Stimulated activated CD8-positive, alpha-beta memory T cell treated with anti-CD3 and anti-CD28 coated beads, Interleukin-7, amount 100 ng/mL, for 4 hours (primary cell): Measurements from ENCODE around the gene NR2F1-AS1.

ENCODE experiments used
- DNase-seq, 2 donors: peaks; one replicate each; pipeline ENCODE4 v3.0.0-alpha.2; 2020; ENCODE audit warnings: low read depth in 2 of 2

Gene NR2F1-AS1

DNA sequence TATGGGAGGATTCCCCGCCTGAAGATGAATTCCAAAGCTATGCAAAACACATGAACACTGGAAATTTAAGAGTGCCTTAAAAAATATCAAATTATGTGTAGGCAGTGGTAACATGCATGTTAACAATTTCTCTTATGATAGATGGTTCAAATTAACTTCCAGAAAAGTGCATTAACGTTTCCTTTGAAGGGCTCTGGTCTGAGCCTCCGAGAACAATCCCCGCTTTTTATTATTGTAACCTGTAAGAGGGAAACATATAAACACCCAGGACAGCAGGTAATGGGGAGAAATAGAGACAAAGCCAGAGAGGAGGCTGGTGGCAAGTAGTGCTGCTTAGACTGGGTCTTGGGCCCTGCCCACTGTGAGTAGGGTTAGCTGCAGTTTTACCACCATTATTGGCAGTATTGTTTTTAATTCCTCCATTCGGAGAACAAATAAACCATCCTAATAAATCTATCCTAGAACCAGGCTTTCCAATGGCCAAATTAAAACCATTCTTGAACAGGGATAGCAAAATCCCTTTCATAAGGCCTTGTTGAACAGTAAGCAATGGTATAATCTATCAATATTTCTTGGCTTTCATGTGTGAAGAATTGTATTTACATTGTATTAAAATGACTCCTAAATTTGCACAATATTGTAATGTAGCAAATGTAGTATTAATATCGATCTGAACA, 8.3 kb upstream of the NR2F1-AS1 start:
- no peak for DNase-seq

- no peak for DNase-seq
Measured at GRCh38 chr5:93588352-93589151, 7.5 kb upstream of the NR2F1-AS1 start.

DNA sequence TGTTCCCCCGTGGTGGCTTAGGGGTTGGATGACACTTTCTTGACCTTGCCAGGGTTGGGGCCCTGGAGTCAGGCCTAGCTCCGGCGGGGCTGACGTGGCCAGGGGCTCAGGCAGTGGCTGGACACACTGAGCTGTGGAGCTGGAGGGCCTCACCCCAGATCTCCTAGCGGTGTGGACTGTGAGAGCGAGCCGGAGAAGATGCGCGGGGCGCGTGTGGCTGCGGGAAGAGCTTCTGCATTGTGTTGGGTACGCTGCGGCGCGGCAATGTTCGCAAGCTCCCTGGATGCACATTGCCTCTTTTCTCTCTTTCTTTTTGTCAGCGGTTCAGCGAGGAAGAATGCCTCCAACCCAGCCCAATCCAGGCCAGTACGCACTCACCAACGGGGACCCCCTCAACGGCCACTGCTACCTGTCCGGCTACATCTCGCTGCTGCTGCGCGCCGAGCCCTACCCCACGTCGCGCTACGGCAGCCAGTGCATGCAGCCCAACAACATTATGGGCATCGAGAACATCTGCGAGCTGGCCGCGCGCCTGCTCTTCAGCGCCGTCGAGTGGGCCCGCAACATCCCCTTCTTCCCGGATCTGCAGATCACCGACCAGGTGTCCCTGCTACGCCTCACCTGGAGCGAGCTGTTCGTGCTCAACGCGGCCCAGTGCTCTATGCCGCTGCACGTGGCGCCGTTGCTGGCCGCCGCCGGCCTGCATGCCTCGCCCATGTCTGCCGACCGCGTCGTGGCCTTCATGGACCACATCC, 6.8 kb upstream of the NR2F1-AS1 start:
- DNase-seq = no peak

GRCh38 chr5:93586736-93587596, 5.9 kb upstream of the NR2F1-AS1 start:
- DNase-seq = no peak

GRCh38 chr5:93585767-93586385, 4.9 kb upstream of the NR2F1-AS1 start:
- no peak for DNase-seq

DNA sequence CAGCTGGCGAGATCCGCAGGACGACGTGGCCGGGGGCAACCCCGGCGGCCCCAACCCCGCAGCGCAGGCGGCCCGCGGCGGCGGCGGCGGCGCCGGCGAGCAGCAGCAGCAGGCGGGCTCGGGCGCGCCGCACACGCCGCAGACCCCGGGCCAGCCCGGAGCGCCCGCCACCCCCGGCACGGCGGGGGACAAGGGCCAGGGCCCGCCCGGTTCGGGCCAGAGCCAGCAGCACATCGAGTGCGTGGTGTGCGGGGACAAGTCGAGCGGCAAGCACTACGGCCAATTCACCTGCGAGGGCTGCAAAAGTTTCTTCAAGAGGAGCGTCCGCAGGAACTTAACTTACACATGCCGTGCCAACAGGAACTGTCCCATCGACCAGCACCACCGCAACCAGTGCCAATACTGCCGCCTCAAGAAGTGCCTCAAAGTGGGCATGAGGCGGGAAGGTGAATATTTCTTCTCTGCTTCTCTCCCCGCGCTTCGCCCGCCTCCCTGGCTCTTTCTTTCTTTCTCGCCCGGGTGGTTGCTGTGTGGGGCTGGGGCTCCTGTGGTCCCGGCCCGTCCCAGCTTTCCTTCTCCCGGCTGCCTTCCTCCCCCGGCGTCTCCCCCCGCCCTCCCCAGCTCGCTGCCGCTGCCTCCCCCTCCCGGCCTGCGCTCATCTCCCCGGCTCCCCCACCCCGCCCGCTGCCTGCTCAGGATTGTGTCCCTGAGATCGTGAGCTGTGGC, 4.2 kb upstream of the NR2F1-AS1 start:
- DNase-seq = no peak

- no peak for DNase-seq
Measured at GRCh38 chr5:93584596-93585040, 3.6 kb upstream of the NR2F1-AS1 start.

DNA sequence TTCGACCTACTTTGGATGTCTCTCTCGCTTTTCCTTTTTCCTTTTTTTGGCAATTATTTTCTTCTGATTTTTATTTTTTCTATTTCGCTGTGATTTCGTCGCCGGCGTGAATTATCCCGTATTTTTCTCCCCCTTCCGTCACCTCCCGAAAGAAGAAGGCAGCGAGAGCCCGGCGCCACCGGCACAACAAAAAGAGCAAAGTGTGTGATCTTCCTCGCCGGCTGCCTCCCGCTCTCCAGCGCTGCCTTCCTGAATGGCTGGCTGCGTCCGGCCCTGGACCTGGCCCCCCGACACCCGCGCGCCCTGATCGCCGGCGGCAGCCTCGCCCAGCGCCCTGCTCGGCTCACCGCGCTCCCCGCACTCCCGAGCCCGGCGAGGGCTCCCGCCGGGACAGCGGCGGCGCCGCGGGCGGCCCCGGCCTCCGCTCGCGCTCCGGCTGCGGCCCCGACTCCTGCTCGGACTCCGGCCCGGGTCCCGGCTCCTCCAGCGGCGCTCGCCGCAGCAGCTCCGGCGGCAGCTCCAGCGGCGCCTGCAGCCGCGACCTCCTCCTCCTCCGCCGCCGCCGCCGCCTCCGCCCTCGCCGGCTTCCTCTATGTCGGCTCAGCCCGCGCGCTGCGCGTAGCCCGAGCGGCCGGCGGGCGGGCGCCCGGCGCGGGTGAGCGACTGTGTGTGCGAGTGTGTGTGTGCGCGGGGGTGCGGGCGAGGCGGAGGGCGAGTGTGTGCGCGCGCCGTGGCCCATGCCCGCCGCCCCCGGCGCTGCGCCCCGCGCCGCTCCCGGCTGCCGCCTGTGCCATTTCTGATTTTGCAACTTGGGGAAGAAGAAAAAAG, 3.0 kb upstream of the NR2F1-AS1 start:
- peak in 1 of 2 donors; percentile 30 for DNase-seq

GRCh38 chr5:93583439-93583767, 2.4 kb upstream of the NR2F1-AS1 start:
- DNase-seq = no peak

- no peak for DNase-seq
Measured at GRCh38 chr5:93582677-93583438, 1.8 kb upstream of the NR2F1-AS1 start, which contains the start of gene NR2F1. TSS of gene NR2F1 (plus strand) at chr5:93583222. CDS start at chr5:93585024, 1,802 bp downstream.

- no peak for DNase-seq
Measured at GRCh38 chr5:93582167-93582462, 1.1 kb upstream of the NR2F1-AS1 start.

DNA sequence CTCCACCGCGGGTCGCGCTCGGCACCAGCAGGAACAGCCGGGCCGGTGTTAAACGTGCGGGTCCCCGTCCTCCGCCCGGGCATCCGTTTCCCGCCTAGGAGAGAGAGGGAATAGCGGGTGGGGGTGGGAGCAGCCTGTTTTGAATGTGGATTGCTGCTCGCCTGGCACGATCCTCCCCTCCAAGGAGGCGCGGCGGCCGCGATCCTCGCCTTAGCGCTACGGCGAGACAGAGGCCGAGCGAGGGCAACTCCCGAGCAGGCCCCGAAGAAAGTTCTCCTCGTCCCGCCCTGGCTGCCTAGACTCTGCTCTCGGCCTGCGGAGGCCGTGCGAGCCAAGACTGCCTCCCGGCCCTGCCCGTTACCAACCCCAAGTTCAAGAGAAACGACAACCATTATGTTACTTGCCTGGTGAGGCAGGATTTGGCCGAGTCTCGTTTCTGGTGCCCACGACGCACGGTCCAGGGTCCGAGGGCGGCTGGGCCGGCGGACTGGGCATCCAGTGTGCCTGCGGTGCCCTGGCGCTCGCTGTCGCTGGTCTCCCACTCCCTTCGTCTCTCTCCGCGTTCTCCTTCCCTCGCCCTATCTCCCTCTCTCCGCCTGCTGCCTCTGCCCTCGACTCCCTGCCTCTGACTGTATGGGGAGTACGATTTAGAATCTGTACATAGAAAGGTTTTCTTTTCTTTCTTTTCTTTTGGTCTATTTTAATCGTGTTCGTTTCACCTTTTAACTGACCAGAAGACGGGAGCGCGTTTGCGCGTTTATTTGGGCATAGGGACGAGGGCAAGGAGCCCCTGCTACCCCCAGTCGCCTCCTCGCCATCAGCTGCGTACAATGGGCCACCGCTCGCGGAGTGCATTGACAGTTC, 724 bp downstream of the NR2F1-AS1 start:
- no peak for DNase-seq

DNA sequence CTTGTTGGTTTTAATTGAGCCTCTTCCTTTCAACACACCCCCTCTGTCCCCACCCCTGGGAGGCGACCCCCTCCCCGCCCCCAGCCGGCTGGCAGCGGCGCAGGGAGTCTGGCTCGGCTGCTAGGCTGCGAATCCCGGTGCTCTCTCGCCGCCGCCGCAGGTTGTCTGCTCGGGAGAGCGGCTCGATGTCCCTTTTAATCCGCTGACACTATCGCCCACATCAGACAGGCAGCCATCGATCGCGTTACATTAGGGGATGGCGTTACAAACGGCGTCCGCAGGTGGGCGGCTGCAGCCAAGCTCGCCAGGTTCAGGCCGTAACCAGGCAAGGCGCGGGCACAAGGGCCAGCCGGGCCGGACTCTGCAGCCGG, 1.3 kb downstream of the NR2F1-AS1 start:
- DNase-seq = no peak

DNA sequence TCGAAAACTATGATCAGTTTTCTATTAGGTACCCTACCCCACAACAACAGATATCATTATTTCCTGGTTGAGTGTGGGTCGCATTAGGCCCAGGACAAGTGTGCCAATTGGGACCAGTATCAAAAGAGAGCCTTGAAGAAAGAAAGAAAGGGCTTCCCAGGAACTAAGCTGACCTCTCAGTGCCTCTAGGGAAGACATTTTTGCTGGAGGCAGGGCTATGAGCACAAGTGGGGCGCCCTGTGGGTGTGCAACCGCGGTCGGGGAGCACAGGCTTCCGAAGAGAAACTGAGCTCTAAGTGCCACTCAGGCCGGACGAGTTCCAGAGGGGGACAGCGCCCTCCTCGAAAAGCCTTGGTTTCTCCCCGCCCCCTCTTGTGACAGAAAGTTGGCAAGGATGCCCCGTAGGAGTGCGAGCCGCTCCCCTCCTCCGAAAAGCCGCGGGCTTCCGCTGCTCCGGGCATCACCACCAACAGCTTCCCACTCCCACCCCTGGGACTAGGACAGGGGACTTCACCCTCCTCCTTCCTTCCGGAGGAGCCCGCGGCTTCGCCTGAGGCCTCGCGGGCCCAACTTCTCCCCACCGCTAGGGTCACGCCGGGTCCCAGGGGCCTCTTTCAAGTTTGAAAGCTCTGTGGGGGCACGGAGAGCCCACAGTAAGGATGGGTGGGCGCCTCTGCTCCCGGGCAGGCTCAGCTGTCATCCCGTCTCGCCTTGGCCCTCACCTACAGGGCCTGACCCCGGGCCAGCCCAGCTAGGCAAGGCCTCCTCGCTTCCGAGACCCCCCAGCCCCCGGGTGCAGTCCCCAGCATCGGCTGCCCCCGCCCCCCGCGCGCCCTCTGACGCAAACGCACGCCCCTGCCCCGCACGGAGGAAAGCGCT, 2.0 kb downstream of the NR2F1-AS1 start:
- DNase-seq = no peak

DNA sequence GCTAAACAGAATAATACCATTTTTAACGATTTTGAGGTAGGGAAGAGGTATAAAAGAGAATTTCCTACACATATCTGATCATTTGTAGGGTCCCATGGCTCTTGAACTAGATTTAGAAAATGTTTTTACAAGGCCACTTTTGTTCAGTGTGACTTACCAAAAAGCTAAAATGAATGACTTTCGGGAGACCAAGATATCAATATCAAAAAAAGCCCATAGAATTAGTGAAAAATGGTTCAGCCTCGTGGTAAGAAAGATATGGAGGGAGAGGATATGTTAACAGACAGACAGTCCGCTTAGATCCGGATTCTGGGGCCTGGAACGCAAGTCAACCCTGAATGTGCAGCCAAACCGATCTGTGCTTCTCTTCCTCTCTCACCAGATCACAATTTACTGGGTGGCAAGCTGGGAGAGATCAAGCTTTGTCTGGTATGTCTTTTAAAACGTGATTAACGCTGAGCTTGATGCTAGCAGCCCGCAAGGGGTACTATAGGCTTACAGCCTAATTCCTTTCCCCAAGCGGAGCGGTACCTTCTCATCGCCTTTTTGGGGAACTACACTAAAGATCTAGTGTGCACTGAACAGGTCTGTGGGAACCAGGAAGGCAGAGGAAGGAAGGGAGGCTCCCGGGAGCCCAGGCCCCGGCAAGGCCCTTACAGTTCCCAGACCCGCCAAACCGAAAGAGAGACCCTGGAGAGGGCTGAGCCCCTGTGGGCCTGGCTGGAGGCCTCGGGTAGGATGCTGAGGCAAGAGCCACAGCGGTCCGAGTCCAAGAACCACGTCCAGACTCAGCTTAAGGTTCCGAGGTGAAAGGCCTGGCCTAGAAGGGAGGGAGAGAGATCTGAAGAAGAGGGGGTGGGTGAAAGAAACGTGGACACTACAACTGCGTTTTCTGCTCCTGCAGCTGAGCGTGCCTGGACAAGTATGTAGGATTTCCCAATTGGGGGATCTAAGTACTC, 2.9 kb downstream of the NR2F1-AS1 start:
- DNase-seq = no peak
